GM10847 (cell line): ENCODE results near the gene NOXO1.

ENCODE experiments used
- POLR2A ChIP-seq: IDR thresholded peaks from 2 replicates; pipeline ENCODE4 v1.6.1; 2011; ENCODE audit not compliant: insufficient read length; ENCODE audit errors: extremely low read depth

The NOXO1 gene

GRCh38 chr16:2003231-2003826, 22.1 kb upstream of the NOXO1 start:
- no peak for TF ChIP-seq POLR2A

GRCh38 chr16:2002406-2003230, 21.3 kb upstream of the NOXO1 start:
- no peak for TF ChIP-seq POLR2A

- TF ChIP-seq POLR2A = no peak
Measured at GRCh38 chr16:2001456-2002355, 20.4 kb upstream of the NOXO1 start.

GRCh38 chr16:2001035-2001434, 19.8 kb upstream of the NOXO1 start:
- no peak for TF ChIP-seq POLR2A

GRCh38 chr16:1999866-2000514, 18.7 kb upstream of the NOXO1 start:
- TF ChIP-seq POLR2A = no peak

GRCh38 chr16:1998852-1999801, 17.9 kb upstream of the NOXO1 start:
- no peak for TF ChIP-seq POLR2A

- TF ChIP-seq POLR2A = no peak
Measured at GRCh38 chr16:1998360-1998835, 17.1 kb upstream of the NOXO1 start.

GRCh38 chr16:1997494-1998359, 16.5 kb upstream of the NOXO1 start:
- TF ChIP-seq POLR2A = no peak

GRCh38 chr16:1993731-1994131, 12.5 kb upstream of the NOXO1 start:
- no peak for TF ChIP-seq POLR2A

GRCh38 chr16:1992704-1993317, 11.5 kb upstream of the NOXO1 start:
- no peak for TF ChIP-seq POLR2A

GRCh38 chr16:1991948-1992703, 10.9 kb upstream of the NOXO1 start:
- TF ChIP-seq POLR2A = peak; percentile 43

GRCh38 chr16:1991588-1991947, 10.3 kb upstream of the NOXO1 start:
- no peak for TF ChIP-seq POLR2A
